Embryonic facial prominence (tissue), 1 donor: ENCODE data around the gene TMEM37.

Experiments
- DNase-seq: peaks from one replicate; pipeline ENCODE4 v3.0.0-alpha.2; 2016; ENCODE audit errors: extremely low spot score

The TMEM37 gene

GRCh38 chr2:119433636-119434327 lies 2.1 kb downstream of the TMEM37 start:
- DNase-seq = no peak

GRCh38 chr2:119434664-119435063 lies 3.0 kb downstream of the TMEM37 start:
- DNase-seq = no peak

- no peak for DNase-seq
These were observed 3.7 kb downstream of the TMEM37 start for GRCh38 chr2:119435081-119435952.

GRCh38 chr2:119435953-119436297 lies 4.3 kb downstream of the TMEM37 start:
- no peak for DNase-seq

- DNase-seq = no peak
These were observed 5.5 kb downstream of the TMEM37 start for GRCh38 chr2:119436993-119437772.

GRCh38 chr2:119438128-119438656 lies 6.5 kb downstream of the TMEM37 start:
- no peak for DNase-seq

- DNase-seq = no peak
These were observed 7.2 kb downstream of the TMEM37 start for GRCh38 chr2:119438726-119439284.

- no peak for DNase-seq
These were observed 8.2 kb downstream of the TMEM37 start for GRCh38 chr2:119439574-119440500.

- DNase-seq = no peak
These were observed 8.8 kb downstream of the TMEM37 start for GRCh38 chr2:119440501-119440870.

- no peak for DNase-seq
These were observed 9.2 kb downstream of the TMEM37 start for GRCh38 chr2:119440873-119441272.

GRCh38 chr2:119441376-119442225 lies 9.9 kb downstream of the TMEM37 start:
- no peak for DNase-seq

GRCh38 chr2:119442226-119442619 lies 10.6 kb downstream of the TMEM37 start:
- no peak for DNase-seq

GRCh38 chr2:119442850-119443249 lies 11.2 kb downstream of the TMEM37 start:
- no peak for DNase-seq

- DNase-seq = no peak
These were observed 14.4 kb downstream of the TMEM37 start for GRCh38 chr2:119446037-119446436.

- DNase-seq = no peak
These were observed 16.9 kb downstream of the TMEM37 start for GRCh38 chr2:119448427-119449141.

GRCh38 chr2:119449521-119449920 lies 17.9 kb downstream of the TMEM37 start:
- no peak for DNase-seq

GRCh38 chr2:119451336-119452050 lies 19.8 kb downstream of the TMEM37 start:
- DNase-seq = no peak

- DNase-seq = no peak
These were observed 22.4 kb downstream of the TMEM37 start for GRCh38 chr2:119453972-119454593.
